ENCODE results near the gene PTPRG.

The PTPRG gene

DNA sequence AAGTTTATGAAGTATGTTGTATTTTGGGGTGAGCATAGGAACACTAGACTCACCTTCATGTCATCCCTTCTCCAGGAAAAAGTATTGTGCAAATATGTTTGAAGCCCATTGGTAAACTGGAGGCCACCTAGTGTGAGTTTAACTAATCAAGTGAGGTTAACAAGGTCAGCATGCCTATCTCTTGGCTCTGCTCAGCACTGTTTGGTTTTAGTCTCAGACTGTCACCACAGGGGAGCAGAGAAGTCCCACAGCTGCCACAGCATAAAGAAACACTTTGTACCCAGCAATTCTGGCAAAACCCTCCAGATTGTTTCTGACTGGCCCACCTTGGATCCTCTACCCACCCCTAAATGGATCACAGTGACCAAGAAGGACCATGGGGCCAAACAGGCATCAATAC lies 659.2 kb downstream of the PTPRG start:
- no peak for DNase-seq

DNA sequence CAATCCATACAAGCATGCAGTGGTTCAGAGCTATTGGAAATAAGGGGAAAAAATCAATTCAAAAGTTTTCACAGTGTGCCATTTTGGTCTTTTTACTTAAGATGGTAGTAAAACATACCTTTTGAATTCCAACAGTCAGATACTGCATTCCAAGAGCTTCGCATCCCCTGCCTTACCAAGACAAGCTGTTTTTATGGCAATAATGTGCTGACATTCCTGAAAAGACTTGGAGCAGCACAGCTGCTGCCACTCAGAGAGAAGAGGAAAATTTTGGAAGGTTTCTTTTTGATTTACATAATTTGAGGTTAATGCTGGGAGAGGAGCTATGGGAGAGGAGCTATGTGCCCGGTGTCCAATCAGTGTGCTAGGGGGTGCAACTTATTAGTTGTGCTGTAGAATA lies 663.7 kb downstream of the PTPRG start:
- no peak for DNase-seq

DNA sequence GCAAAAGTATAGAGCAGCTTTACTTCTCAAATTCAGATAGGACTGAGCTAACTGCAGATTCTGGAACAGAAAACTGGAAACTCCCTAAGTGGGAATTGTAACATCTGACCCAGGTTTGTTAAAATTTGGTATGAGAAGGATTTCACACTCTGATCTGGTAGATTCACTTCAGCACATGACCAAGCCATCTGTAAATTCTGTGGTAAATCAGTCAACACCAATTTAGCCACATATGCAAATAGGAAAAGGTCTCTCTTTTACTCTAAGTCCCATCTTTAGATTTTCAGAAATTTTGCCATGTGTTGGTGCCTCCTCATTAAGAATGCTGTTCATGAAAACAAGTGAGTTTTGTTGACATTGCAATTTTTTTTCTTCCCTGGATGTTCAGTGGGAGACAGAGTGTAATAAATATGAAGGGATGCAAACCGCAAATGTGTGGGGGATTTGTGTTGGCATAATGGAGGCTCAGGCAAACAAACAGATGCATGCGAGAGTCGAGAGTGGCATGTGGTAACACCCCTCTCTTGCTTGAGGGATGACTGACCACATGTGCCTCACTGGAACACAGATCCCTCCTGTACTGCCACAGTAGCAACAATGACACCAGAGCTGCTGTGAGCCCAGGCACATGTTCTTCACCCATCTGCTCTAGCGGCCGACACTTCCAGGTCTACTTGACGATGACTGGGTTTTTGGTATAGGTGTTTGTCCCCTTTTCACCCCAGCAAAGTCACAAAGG lies 665.4 kb downstream of the PTPRG start:
- DNase-seq: no peak

DNA sequence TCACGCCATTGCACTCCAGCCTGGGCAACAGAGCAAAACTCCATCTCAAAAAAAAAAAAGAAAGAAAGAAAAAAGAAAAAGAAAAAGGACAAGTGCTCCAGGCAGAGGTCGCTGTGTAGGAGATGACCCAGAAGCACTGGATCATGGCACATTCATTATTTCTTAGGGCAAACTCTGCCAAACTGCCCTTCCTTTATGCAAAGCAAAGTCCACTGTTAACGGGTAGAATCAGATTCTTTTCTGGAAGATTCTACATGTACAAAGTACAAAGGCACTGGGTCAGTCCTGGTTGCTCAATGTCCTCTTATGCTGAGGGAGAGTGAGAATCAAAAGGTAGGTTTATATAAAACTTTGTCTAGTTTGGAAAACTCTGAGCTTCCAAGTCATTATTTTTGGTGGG lies 667.1 kb downstream of the PTPRG start:
- no peak for DNase-seq

DNA sequence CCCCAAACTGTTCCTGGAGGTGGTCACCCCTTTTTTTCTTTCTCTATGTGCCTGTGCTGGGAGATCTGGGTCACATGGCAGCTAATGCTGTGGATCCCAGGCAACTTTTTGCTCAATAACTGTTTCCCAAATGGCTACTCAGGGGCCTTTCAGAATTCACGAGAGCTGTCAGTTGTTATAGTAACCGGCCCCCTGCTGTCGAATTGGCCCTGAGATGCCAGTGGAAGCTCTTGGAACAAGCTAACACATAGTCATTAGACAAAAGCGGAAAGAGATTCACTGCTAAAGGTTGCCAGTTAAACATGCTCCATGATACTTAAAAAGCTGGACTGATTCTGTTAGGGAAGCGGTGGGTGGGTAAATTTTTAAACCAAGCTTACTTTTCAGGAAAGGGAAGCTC lies 667.8 kb downstream of the PTPRG start:
- DNase-seq: no peak

DNA sequence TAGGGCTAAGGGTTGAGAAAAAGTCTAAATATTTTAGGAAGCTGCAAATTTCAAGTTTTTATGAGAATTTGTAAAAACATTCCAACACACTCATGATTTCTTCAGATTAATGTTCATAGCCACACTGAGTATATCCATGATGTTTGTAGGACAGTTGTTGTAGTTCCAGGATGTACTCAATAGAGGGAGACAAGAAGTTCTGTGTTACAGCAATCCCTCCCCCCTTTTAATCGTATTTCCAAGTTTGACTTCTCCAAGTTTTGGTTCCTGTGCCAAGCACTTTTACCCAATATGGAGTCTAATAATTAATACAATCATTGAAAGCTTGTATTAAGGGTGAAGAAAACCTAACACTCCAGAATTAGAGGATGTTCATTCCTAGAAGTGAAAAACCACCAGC lies 668.5 kb downstream of the PTPRG start:
- DNase-seq: no peak

DNA sequence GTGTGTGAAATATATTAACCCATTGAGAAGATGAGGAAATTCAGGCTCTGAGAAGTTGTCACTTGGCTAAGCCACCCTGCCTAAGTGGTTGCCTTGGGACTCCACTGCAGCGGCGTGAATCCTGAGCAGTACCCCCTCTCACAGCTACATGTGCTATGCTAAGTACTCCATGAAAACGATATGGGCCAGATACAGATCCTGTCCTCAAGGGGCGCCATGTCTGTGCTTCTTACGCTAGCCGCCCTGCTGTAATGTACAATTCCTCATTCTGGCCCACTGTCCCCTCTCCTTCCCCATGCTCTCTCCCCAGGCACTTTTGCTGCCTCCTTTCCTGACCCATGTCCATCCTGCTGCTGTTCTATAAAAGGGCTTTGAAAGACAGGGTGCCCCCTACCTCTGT lies 671.7 kb downstream of the PTPRG start:
- no peak for DNase-seq

DNA sequence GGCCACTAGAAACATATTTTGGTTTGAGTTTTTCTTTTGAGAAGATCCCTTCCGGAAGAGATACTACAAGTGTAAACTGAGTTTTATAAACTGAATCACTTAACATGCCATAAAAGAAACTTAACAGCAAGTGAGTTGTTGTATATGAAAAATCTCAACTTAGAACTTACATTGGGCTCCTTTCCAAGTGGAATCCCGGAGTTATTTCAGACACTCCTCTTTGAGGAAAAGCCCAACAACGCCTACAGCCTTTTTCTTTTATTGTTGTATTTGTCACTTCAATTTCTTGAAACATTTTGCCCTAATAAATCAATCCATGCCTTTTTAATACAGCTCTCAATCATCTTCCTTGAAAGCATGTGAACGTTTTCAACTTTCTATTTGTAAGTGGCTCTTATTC lies 674.6 kb downstream of the PTPRG start:
- DNase-seq: no peak

DNA sequence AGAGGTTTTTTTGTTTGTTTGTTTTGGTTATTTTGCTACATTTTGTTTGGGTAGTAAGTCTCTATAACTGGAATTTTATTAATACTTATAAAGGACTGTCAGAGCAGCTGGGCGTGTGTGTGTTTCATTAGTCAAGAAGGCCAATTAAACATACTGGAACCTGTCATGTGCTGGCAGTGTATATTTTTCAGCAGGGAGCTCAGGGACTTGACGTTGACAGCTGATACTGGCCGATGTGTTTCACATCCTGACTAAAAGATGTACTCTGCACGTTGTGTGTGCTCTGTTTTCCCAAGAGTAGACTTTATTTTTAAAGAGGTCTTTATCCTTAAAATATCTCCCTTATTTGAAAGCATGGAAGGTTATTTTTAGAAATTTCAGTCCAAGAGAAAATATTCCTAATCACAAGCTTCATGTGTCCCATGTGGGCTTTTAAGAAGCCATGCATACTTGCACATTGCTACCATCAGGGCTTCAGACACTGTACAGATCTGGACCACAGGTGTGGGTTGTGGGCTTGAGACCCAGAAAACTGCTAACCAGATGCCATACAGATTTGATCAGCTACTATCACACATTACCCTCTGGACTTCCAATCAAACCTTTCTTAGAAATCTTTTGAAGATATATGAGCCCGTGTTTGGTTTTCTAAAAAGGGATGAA lies 676.0 kb downstream of the PTPRG start:
- no peak for DNase-seq

DNA sequence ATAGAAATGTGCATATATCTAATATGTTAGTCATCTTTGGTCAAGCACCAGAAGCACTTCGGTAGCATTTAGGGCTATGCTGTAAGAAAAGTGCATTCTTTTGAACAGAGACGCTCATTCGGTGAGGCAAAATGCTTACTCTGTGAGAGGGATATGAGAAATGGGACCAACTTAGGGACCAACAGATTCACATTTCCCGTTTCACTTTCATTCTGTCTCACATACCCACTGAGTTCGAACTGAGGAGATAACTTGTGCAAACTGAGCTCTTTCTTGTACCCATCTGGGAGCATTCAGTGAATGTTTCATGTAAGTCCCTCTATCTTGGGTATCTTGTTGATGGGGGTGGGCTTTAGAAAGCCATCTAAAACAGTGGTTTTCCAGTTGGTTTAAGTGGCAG lies 676.6 kb downstream of the PTPRG start:
- DNase-seq: no peak

DNA sequence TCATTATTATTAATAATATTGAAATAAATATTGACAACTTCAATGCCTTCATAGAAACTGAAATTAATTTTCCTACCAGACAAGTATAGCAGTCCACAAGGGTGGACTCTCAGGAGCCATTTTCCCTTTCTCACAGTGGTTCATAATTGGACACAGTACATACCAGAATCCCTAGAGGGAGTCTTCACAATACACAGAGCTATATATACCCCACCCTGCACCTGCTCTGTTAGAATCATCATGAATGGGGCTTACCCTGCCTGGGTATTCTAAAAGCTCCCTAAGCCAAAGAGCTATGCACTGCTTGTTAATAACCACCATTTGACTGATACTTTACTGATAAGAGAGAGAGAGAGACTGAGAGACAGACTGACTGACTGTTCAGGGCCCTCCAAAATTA lies 677.1 kb downstream of the PTPRG start:
- DNase-seq: no peak

DNA sequence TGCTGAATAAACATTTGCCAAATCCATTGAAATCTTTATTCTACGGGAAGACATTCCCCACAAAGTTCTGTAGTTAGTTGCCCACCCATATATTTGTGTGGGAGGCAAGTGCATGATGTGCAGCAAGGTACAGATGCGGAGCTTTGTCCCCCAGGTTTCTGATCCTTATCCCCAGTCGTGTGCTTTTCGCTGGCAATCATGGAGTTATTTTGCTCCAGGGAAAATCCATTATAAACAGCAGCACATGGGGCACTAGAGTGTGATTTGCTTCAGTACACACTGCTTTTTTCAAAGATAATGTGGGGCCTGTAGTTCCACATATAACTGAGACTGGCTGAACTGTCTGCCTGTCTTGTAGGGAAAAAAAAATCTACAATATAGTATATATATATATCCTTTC lies 679.9 kb downstream of the PTPRG start:
- no peak for DNase-seq

DNA sequence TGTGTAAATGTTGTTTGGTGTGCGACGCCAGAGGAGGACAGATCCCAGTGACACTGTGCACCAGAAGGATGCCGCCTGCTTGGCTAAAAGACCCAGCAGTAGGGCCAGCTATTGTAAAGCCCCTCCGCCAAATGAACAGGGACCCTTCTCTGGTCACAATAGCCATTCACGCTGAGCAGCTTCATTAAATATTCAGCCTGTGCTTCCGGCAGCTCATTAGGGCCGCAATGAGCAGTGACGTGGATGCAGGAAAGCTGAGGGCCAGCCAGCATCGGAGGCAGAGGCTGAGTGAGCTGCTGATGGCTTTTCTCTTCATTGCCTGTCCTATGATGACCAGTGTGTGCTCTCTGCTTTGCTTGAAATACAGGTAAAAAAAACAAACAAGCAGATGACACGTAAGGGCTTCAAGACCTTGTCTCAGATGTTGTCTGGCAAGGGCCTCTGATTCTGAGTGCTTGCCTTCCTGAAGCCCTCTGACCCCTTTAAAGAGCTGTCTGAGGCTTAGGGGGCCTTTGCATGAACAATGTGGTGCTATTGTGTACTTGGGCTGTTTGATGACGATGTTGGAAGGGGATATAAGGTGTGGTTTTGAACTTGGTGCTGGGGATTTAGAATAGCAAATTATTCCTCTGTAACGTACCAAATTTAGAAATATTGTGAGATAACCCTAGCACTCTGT lies 681.6 kb downstream of the PTPRG start:
- DNase-seq: no peak

DNA sequence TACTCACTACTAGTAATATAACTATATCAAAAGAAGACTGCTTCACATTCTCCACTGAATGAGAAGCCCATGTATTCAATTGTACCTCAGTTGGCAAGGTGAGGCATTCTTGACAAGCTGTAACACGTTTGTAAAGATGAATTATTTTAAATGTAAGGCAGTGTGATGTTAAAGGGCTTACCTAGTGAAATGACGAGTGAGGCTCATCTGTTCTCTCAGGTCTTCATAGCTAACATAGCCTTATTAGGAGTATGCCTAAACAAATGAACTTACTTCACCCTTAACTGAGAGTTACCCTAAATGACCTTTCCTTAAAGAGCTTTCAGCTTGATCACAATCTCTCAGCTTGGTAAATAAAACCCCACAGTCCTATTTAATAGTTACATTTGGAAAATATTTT lies 684.7 kb downstream of the PTPRG start:
- no peak for DNase-seq

DNA sequence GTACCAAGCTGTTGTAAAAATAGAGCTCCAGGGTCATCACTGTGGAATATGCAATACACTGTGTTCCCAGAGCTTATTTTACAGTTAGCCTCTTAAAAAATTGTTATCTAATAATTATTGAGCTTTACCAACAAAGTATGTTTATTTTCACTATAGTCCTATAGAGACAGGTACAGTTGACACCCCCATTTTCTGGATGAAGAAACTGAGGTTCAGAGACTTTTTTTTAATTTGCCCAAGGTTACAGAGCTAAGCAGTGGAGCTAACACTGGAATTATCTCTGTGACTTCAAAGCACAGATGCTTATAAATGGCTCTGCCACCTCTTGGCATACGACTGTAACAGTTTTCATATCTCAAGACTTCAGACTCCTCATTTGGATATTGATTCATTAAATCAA lies 685.6 kb downstream of the PTPRG start:
- DNase-seq: no peak

DNA sequence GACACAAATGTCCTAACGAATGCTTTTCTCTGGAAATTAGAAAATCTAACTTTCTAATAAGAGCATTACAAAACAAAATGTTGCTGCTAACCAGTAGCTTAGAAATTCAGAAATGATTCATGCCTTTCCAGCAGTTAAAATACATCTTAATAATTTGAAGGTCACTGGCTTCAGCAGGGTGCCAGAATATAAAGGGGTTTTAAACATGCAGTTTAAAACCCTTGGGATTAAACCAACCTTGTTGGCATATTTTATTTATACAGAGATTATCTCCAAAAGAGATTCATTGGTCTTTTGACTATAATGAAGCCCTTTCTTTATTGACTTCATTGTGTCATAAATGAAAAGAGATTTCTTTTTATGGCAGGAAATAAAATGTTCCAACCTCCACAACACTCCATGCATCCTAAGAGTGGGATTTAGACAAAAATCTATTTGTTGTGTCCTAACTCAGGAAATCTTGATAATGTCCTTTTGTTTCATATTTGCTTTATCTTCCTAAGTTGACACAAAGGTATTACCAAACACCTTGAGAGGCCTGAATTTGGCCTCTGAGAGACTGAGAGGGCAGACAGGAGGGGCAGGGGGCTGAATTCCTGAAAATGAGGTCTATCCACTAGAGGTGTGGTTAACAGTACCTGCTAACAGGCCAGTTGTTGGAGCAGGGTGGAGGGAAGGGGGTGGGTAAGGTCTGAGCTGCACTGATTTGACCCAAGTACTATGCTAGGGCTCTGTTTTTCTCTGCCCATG lies 687.5 kb downstream of the PTPRG start:
- no peak for DNase-seq

DNA sequence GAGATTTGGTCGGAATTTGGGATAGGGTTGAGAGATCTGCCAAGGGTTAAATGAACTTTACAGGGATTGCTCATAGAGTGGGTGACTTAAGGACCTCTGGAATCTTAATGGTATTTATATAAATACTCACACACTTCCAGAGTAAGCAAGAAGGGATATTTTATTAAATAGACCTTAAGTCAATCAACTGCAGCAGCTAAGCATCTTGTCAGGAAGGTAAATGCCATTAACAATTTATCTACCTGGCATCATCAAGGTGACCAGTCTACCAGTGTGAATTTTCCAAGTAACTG lies 688.1 kb downstream of the PTPRG start:
- DNase-seq: no peak

DNA sequence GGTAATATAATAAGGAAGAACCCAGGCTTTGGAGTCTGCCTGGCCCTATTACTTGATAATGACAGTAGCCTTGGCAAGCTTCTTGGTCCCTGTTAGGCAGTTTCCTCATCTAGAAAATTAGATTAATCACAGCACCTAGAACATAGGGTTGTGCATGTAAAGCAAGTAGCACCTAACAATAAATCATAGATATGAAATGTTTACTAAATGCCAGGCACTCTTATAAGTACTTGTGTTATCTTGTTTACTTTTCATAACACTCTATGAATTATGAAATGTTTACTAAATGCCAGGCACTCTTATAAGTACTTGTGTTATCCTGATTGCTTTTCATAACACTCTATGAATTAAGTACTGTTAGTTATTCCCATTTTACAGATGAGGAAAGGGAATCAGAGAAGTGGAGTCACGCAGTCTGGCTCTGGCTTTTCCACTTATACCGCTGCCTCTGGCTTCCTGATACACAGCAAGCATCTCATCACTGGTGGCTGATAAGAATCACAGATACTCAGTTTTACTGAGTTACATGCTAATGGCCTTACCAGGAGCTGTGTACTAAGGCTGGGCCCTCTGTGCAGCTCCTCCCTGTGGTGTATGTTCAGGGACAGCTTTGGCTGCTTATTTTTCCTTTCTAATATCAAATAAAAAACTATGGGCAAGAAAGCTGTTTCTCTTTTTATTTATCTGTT lies 688.6 kb downstream of the PTPRG start:
- DNase-seq: no peak

DNA sequence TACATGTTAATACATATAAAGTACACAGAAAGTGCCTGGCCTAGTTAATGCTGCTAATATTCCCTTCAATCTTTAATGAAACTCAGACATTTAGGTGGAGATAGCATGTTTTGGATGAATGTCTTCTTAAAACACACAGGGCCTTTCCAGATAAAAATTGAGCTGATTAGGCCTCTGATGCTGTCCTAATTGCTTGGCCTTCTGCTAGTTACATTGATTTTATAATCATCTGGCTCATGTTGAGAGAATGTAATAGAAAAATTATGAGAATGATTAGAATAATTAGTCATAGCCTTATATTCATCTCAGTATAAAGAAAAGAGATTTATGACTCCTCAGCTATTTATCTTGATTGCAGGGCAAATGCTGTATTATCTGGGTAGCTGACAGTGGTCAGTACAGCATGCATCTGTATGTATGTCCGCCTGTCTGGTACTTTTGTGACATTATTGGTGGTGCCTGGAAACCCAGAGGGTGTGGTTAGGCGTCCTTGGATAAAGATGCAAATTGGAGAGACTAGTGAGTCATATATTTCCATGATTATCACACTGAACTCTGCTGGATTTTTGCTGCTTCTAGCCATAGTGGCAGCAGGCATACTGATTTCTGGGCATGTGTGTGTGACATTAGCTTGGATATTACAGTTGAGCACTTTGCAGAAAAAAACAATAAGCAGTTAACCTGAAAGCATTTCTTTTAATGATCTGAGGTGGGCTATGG lies 691.2 kb downstream of the PTPRG start:
- no peak for DNase-seq

DNA sequence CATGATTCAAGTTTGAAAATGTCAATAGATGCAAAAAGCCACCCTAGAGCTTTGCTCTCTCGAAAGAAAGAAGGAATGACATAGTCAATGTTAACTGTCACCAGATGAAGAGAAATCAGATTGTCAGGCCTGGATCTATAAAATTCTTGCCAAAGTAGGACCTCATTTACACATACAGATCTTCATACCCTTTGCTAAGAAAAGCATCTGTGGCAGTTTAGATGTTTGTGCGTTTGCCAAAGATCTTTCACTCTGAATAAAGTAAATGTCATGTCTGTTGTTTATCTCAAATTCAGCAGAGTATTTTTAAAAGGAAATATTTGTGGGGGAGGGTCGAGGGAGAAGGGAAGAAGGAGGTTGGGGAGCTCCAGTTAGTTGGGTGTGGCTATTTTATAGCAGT lies 692.6 kb downstream of the PTPRG start:
- no peak for DNase-seq

DNA sequence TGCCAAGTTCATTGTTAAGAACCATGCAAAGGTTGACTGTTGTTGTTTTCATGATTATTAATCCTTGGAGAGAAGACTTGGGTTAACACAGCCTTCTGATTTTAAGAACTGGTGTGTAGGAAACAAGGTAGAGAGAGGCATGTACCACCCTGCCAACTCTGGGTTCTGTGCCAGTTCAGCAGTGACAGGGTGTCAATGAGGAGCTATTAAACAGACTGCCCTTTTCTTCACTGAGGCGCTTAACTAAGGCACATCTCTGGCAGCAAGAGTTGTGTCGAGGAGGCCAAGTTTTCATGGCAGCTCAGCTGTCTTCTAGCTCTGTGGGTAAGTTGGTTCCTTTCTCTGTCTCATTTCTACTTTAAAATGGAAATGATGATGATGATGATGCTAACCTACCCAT lies 694.4 kb downstream of the PTPRG start:
- DNase-seq: no peak

DNA sequence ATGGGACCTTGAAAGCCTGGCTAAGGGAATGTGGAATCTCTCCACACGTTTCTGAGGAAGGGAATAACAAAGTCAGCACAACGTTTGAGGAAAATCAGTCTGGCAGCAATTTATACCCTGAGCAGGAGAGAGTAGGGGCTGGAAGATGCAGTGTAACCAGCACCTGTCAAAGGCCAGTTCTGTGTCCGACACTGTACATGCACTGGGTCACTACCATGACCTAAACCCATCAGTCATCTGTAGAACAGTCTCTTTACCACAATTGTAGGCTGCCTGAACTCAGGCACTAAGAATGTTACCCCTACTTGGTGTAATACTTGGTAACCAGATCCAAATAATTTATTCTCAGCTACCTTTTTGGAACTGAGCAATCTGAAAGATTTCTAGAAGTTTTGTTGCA lies 698.6 kb downstream of the PTPRG start:
- DNase-seq: no peak

DNA sequence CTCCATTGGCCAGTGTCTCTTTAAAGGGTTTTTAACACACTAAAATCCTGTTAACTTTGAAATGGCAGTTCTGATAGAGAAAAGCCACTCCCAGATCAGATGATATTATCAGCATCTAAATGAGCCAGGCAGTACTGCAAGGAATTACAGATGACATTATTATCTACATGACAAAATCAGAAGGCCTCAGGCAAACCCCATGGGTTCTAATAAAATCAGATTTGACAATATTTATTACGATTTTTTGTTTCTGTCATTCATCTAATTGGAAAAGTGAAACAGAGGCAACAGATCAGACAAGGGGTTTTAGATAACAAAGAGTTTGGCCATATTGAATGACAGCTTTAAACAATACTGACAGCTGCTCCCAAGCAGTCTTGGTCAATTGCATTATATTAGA lies 699.3 kb downstream of the PTPRG start:
- DNase-seq: no peak

Measured in activated CD4-positive, alpha-beta T cell treated with anti-CD3 and anti-CD28 coated beads, Interleukin-2, amount 50 U/mL, for 48 hours (primary cell).